H9 (cell line): ENCODE measurements around the gene OR6B1. TPM values are rescaled to one million over a fixed set of nuclear protein-coding genes. Genes with fewer than 3 reads are reported as not detected.
"Not testable (repeated sequence)": the region's sequence is repeated elsewhere in the genome, so short reads cannot be mapped to it uniquely, and the experiment has no call there.

ENCODE experiments used
- DNase-seq: peaks from one replicate; pipeline ENCODE4 v3.0.0-alpha.2; 2017
- H2AFZ ChIP-seq: one replicate; pipeline ENCODE4 v1.6.1; 2013; ENCODE audit warnings: mild to moderate bottlenecking, low read length, control low read depth, moderate library complexity
- H2AK5ac ChIP-seq: 2 replicates; pipeline ENCODE4 v1.6.1; 2013; ENCODE audit warnings: low read length, control low read depth, mixed read lengths; ENCODE audit not compliant: insufficient read length
- H2BK120ac ChIP-seq: one replicate; pipeline ENCODE4 v1.6.1; 2013; ENCODE audit warnings: low read depth, mild to moderate bottlenecking, low read length, control low read depth, inconsistent platforms; ENCODE audit not compliant: poor library complexity, severe bottlenecking
- H2BK12ac ChIP-seq: 2 replicates; pipeline ENCODE4 v1.6.1; 2013; ENCODE audit warnings: low read length, control low read depth, mixed read lengths, low read depth; ENCODE audit not compliant: insufficient read length
- H2BK15ac ChIP-seq: 2 replicates; pipeline ENCODE4 v1.6.1; 2013; ENCODE audit warnings: low read depth, low read length, control low read depth
- H2BK20ac ChIP-seq: one replicate; pipeline ENCODE4 v1.6.1; 2013; ENCODE audit warnings: low read depth, mild to moderate bottlenecking, low read length, control low read depth, inconsistent platforms; ENCODE audit not compliant: poor library complexity, severe bottlenecking
- H2BK5ac ChIP-seq: 2 replicates; pipeline ENCODE4 v1.6.1; 2013; ENCODE audit warnings: low read length, control low read depth, mixed read lengths; ENCODE audit not compliant: insufficient read length
- H3K14ac ChIP-seq: 2 replicates; pipeline ENCODE4 v1.6.1; 2013; ENCODE audit warnings: low read length, control low read depth; ENCODE audit not compliant: insufficient read depth
- H3K18ac ChIP-seq: 2 replicates; pipeline ENCODE4 v1.6.1; 2013; ENCODE audit warnings: low read depth, mild to moderate bottlenecking, mixed read lengths, low read length, control low read depth; ENCODE audit not compliant: insufficient read length
- H3K23ac ChIP-seq: 2 replicates; pipeline ENCODE4 v1.6.1; 2013; ENCODE audit warnings: low read length, control low read depth, mixed read lengths, low read depth; ENCODE audit not compliant: insufficient read length
- H3K23me2 ChIP-seq: 2 replicates; pipeline ENCODE4 v1.6.1; 2013; ENCODE audit warnings: low read depth, mild to moderate bottlenecking, mixed read lengths, low read length, control low read depth; ENCODE audit not compliant: insufficient read length, poor library complexity, severe bottlenecking
- H3K27ac ChIP-seq: 2 replicates; pipeline ENCODE4 v1.5.1; 2013; ENCODE audit warnings: low read length, control low read depth, mixed read lengths, low read depth; ENCODE audit not compliant: insufficient read length
- H3K27me3 ChIP-seq: 2 replicates; pipeline ENCODE4 v1.6.1; 2013; ENCODE audit warnings: low read length, control low read depth, inconsistent platforms; ENCODE audit not compliant: insufficient read depth
- H3K4ac ChIP-seq: 2 replicates; pipeline ENCODE4 v1.6.1; 2013; ENCODE audit warnings: low read depth, mild to moderate bottlenecking, control low read depth, inconsistent platforms, low read length, moderate library complexity
- H3K4me1 ChIP-seq: 2 replicates; pipeline ENCODE4 v1.6.1; 2013; ENCODE audit warnings: low read length, control low read depth, inconsistent platforms; ENCODE audit not compliant: insufficient read depth
- H3K4me2 ChIP-seq: 2 replicates; pipeline ENCODE4 v1.6.1; 2013; ENCODE audit warnings: low read length, control low read depth, mixed read lengths; ENCODE audit not compliant: insufficient read length, insufficient read depth
- H3K56ac ChIP-seq: 2 replicates; pipeline ENCODE4 v1.6.1; 2013; ENCODE audit warnings: low read depth, mild to moderate bottlenecking, mixed read lengths, low read length, control low read depth; ENCODE audit not compliant: insufficient read length
- H3K79me1 ChIP-seq: 2 replicates; pipeline ENCODE4 v1.6.1; 2013; ENCODE audit warnings: low read depth, mild to moderate bottlenecking, moderate library complexity, low read length, control low read depth, inconsistent platforms; ENCODE audit not compliant: insufficient read depth, poor library complexity, severe bottlenecking
- H3K79me2 ChIP-seq: 2 replicates; pipeline ENCODE4 v1.6.1; 2013; ENCODE audit warnings: low read length, control low read depth, inconsistent platforms; ENCODE audit not compliant: insufficient read depth
- H3K9ac ChIP-seq: 2 replicates; pipeline ENCODE4 v1.6.1; 2013; ENCODE audit warnings: low read length, control low read depth, mixed read lengths; ENCODE audit not compliant: insufficient read length; ENCODE audit errors: extremely low read depth
- H3K9me3 ChIP-seq: one replicate; pipeline ENCODE4 v1.6.1; 2013; ENCODE audit warnings: low read depth, low read length, inconsistent platforms; ENCODE audit not compliant: control insufficient read depth
- H3T11ph ChIP-seq: one replicate; pipeline ENCODE4 v1.6.1; 2013; ENCODE audit warnings: mild to moderate bottlenecking, low read length, control low read depth, inconsistent platforms
- H4K20me1 ChIP-seq: one replicate; pipeline ENCODE4 v1.6.1; 2013; ENCODE audit not compliant: control insufficient read depth, insufficient read length, insufficient read depth
- H4K5ac ChIP-seq: 2 replicates; pipeline ENCODE4 v1.6.1; 2013; ENCODE audit warnings: low read depth, mild to moderate bottlenecking, mixed read lengths, low read length, control low read depth; ENCODE audit not compliant: insufficient read length
- H4K8ac ChIP-seq: replicated peaks from 2 replicates; pipeline ENCODE4 v1.6.1; 2013; ENCODE audit warnings: low read length, control low read depth, mixed read lengths, low read depth; ENCODE audit not compliant: insufficient read length
- H4K91ac ChIP-seq: 2 replicates; pipeline ENCODE4 v1.6.1; 2013; ENCODE audit warnings: low read depth, mild to moderate bottlenecking, moderate library complexity, mixed read lengths, low read length, control low read depth; ENCODE audit not compliant: insufficient read length
- H3K27ac Mint-ChIP-seq, 3 experiments: 2 replicates in 2 of 3; 3 replicates in 1 of 3; pipeline ENCODE4 v1.8.0; 2020 to 2021; ENCODE audit warnings: mixed read lengths in 3 of 3, mild to moderate bottlenecking in 1 of 3, moderate library complexity in 1 of 3
- H3K27me3 Mint-ChIP-seq: 2 replicates; pipeline ENCODE4 v1.8.0; 2021; ENCODE audit warnings: low read depth, mild to moderate bottlenecking, moderate library complexity, mixed read lengths
- H3K36me3 Mint-ChIP-seq, 3 experiments: 2 replicates in 2 of 3; 3 replicates in 1 of 3; pipeline ENCODE4 v1.8.0; 2020 to 2021; ENCODE audit warnings: low read depth in 3 of 3, mixed read lengths in 3 of 3; ENCODE audit not compliant: insufficient read depth in 1 of 3
- H3K4me1 Mint-ChIP-seq, 2 experiments: 2 replicates each; pipeline ENCODE4 v1.8.0; 2020; ENCODE audit warnings: mixed read lengths in 2 of 2
- H3K4me3 Mint-ChIP-seq, 2 experiments: 2 replicates in 1 of 2; 3 replicates in 1 of 2; pipeline ENCODE4 v1.8.0; 2020 to 2021; ENCODE audit warnings: mild to moderate bottlenecking in 2 of 2, mixed read lengths in 2 of 2, moderate library complexity in 1 of 2
- H3K9me3 Mint-ChIP-seq, 2 experiments: 2 replicates in 1 of 2; 3 replicates in 1 of 2; pipeline ENCODE4 v1.8.0; 2020; ENCODE audit warnings: mild to moderate bottlenecking in 2 of 2, mixed read lengths in 2 of 2, moderate library complexity in 1 of 2
- WGBS: extraction: QIAGEN DNeasy Blood & Tissue Kit; methylation state at CpG from one replicate; pipeline ENCODE4 v1.1.7; 2013; ENCODE audit warnings: missing lambda C conversion rate, low lambda C conversion rate, mixed read lengths; ENCODE audit not compliant: insufficient read length; ENCODE audit errors: extremely low coverage; 5-methylcytosine and 5-hydroxymethylcytosine counted together
- total RNA-seq: library from RNA; stranded (reverse); gene quantifications from 2 replicates; pipeline ENCODE4 v1.2.1, GENCODE V29; 2021
- TF ChIP-seq, protein P1 (sequence below): fragments of 200-600 bp; sonication (generic); conservative IDR thresholded peaks from 3 replicates; pipeline ENCODE4 v1.8.0; 2021; ENCODE audit warnings: antibody characterized with exemption, mild to moderate bottlenecking

OR6B1 gene
- total RNA-seq, 1 experiment from 2014 or later = not detected

DNA sequence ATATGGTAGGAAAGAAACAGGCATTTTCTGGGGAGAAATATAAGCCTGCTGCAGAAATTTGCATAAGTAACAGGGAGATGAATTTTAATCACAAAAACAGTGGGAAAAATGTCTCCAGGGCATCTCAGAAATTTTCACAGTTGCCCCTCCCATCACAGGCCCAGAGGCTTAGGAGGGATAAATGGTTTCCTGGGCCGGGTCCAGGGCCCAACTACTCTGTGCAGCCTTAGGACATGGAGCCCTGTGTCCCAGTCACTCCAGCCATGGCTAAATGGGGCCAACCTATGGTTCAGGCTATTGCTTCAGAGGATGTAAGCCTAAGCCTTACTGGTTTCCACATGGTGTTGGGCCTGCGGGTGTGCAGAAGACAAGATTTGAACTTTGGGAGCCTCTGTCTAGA is 9.2 kb downstream of the OR6B1 start:
- Mint-ChIP-seq H3K27me3 (peaks cover 3% of the 10 kb centered on the region), H3K27ac (no peak overlapping the region), H3K9me3 (peaks cover 32 to 35% of the 10 kb centered on the region in 2 experiments), H3K4me1 (no peaks in the 10 kb centered on the region), H3K36me3 (peaks cover 12 to 22% (median 18%) of the 10 kb centered on the region in 3 experiments), H3K4me3 (no peak overlapping the region)
- no peak overlapping the region for H3K4me2 ChIP-seq
- no peaks in the 10 kb centered on the region for H3K27me3 ChIP-seq
- H3K56ac ChIP-seq = no peak overlapping the region
- no peak overlapping the region for H3K9ac ChIP-seq
- H3K23ac ChIP-seq = no peak overlapping the region
- H2BK5ac ChIP-seq = no peak overlapping the region
- H4K8ac ChIP-seq = no peak overlapping the region
- no peaks in the 10 kb centered on the region for H3K23me2 ChIP-seq
- no peak overlapping the region for H3K27ac ChIP-seq
- H3K9me3 ChIP-seq = peaks cover 12% of the 10 kb centered on the region
- H2BK20ac ChIP-seq = no peak overlapping the region
- no peak overlapping the region for H2AFZ ChIP-seq
- H3K18ac ChIP-seq = no peak overlapping the region
- no CpG with 5 or more reads among the region's 2 CpGs for WGBS
- TF ChIP-seq, protein P1, sequence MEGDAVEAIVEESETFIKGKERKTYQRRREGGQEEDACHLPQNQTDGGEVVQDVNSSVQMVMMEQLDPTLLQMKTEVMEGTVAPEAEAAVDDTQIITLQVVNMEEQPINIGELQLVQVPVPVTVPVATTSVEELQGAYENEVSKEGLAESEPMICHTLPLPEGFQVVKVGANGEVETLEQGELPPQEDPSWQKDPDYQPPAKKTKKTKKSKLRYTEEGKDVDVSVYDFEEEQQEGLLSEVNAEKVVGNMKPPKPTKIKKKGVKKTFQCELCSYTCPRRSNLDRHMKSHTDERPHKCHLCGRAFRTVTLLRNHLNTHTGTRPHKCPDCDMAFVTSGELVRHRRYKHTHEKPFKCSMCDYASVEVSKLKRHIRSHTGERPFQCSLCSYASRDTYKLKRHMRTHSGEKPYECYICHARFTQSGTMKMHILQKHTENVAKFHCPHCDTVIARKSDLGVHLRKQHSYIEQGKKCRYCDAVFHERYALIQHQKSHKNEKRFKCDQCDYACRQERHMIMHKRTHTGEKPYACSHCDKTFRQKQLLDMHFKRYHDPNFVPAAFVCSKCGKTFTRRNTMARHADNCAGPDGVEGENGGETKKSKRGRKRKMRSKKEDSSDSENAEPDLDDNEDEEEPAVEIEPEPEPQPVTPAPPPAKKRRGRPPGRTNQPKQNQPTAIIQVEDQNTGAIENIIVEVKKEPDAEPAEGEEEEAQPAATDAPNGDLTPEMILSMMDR = no peak
- no peak overlapping the region for H3K4ac ChIP-seq
- H3K79me2 ChIP-seq = no peaks in the 10 kb centered on the region
- no peak overlapping the region for H2AK5ac ChIP-seq
- H4K91ac ChIP-seq = no peak overlapping the region
- H3K79me1 ChIP-seq = no peaks in the 10 kb centered on the region
- no peak overlapping the region for H3T11ph ChIP-seq
- H3K4me1 ChIP-seq = no peaks in the 10 kb centered on the region
- no peak overlapping the region for H3K14ac ChIP-seq
- H2BK12ac ChIP-seq = no peak overlapping the region
- no peak for DNase-seq
- no peak overlapping the region for H4K5ac ChIP-seq
- no peak overlapping the region for H2BK120ac ChIP-seq
- no peaks in the 10 kb centered on the region for H4K20me1 ChIP-seq
- H2BK15ac ChIP-seq = no peak overlapping the region

DNA sequence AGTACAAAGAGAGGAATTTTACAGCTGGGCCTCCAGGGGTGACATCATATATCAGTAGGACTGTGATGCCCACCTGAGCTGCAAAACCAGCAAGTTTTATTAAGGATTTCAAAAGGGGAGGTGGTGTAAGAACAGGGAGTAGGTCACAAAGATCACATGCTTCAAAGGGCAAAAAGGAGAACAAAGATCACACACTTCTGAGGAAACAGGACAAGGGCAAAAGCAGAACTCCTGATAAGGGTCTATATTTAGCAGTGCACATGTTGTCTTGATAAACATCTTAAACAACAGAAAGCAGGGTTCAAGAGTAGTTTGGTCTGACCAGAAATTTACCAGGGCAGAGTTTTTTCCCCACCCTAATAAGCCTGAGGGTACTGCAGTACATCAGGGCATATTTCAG is 9.9 kb downstream of the OR6B1 start:
- H3K4me2 ChIP-seq, H3K27me3 Mint-ChIP-seq, H3K4me3 Mint-ChIP-seq, H4K8ac ChIP-seq, H3K4ac ChIP-seq, H4K20me1 ChIP-seq, H3K4me1 ChIP-seq, H2AFZ ChIP-seq, H3K23me2 ChIP-seq, H3K27me3 ChIP-seq, H3K18ac ChIP-seq, H3K56ac ChIP-seq, H2BK120ac ChIP-seq, DNase-seq, H3K9ac ChIP-seq, H2BK20ac ChIP-seq, H2BK5ac ChIP-seq, H3K79me2 ChIP-seq, H2BK15ac ChIP-seq, H2AK5ac ChIP-seq, H2BK12ac ChIP-seq, H4K5ac ChIP-seq, H3K14ac ChIP-seq, H3K23ac ChIP-seq, H3K79me1 ChIP-seq, H4K91ac ChIP-seq, H3K27ac ChIP-seq, H3T11ph ChIP-seq, H3K4me1 Mint-ChIP-seq, H3K27ac Mint-ChIP-seq: not testable (repeated sequence)
- Mint-ChIP-seq H3K36me3 (peaks cover 12 to 22% (median 18%) of the 10 kb centered on the region in 3 experiments), H3K9me3 (peaks cover 32 to 35% of the 10 kb centered on the region in 2 experiments)
- peaks cover 12% of the 10 kb centered on the region for H3K9me3 ChIP-seq
